ENCODE data around the gene ARHGAP10. TPM values are rescaled to one million over a fixed set of nuclear protein-coding genes. Genes with fewer than 3 reads are reported as not detected.

The ARHGAP10 gene
- total RNA-seq, 1 donor from 2014 or later: 30.5 TPM

- Mint-ChIP-seq H3K36me3 (no peaks in the 10 kb centered on the region), H3K27ac (no peak overlapping the region), H3K9me3 (peaks cover 5% of the 10 kb centered on the region), H3K27me3 (ENCODE audit: low read depth) (no peaks in the 10 kb centered on the region), H3K4me3 (no peak overlapping the region), H3K4me1 (peaks cover 11% of the 10 kb centered on the region)
- TF ChIP-seq CTCF (IDR thresholded peaks at IDR 0.05; ENCODE audit: unreplicated experiment): no peak
- DNase-seq (ENCODE audit: low spot score in 2 of 2, unreplicated experiment in 2 of 2): no peak
Observed at GRCh38 chr4:147802346-147802745, 70.5 kb downstream of the ARHGAP10 start.

GRCh38 chr4:147805946-147806345 lies 74.1 kb downstream of the ARHGAP10 start:
- Mint-ChIP-seq H3K36me3 (no peaks in the 10 kb centered on the region), H3K9me3 (peaks cover 5% of the 10 kb centered on the region), H3K27me3 (ENCODE audit: low read depth) (no peaks in the 10 kb centered on the region), H3K4me3 (no peak overlapping the region), H3K27ac (no peak overlapping the region), H3K4me1 (peaks cover 25% of the 10 kb centered on the region)
- no peak for TF ChIP-seq CTCF (IDR thresholded peaks at IDR 0.05; ENCODE audit: unreplicated experiment)
- DNase-seq (ENCODE audit: low spot score in 2 of 2, unreplicated experiment in 2 of 2): no peak

GRCh38 chr4:147808447-147808846 lies 76.6 kb downstream of the ARHGAP10 start:
- Mint-ChIP-seq H3K27ac (no peak overlapping the region), H3K36me3 (no peaks in the 10 kb centered on the region), H3K4me3 (no peak overlapping the region), H3K4me1 (peaks cover 18% of the 10 kb centered on the region), H3K9me3 (peaks cover 4% of the 10 kb centered on the region), H3K27me3 (ENCODE audit: low read depth) (no peaks in the 10 kb centered on the region)
- no peak for TF ChIP-seq CTCF (IDR thresholded peaks at IDR 0.05; ENCODE audit: unreplicated experiment)
- no peak for DNase-seq (ENCODE audit: low spot score in 2 of 2, unreplicated experiment in 2 of 2)

- DNase-seq (ENCODE audit: low spot score in 2 of 2, unreplicated experiment in 2 of 2): no peak
- Mint-ChIP-seq H3K4me1 (peaks cover 25% of the 10 kb centered on the region), H3K9me3 (no peaks in the 10 kb centered on the region)
Observed at GRCh38 chr4:147809211-147809610, 77.3 kb downstream of the ARHGAP10 start.

GRCh38 chr4:147811878-147812277 lies 80.0 kb downstream of the ARHGAP10 start:
- Mint-ChIP-seq H3K4me3 (no peak overlapping the region), H3K9me3 (no peaks in the 10 kb centered on the region), H3K27me3 (ENCODE audit: low read depth) (no peaks in the 10 kb centered on the region), H3K36me3 (no peaks in the 10 kb centered on the region), H3K4me1 (peaks cover 42% of the 10 kb centered on the region), H3K27ac (no peak overlapping the region)
- TF ChIP-seq CTCF (IDR thresholded peaks at IDR 0.05; ENCODE audit: unreplicated experiment): no peak
- DNase-seq (ENCODE audit: low spot score in 2 of 2, unreplicated experiment in 2 of 2): no peak

More at GRCh38 chr4:147809211-147809610, 77.3 kb downstream of the ARHGAP10 start:
- Mint-ChIP-seq H3K27ac (no peak overlapping the region), H3K36me3 (no peaks in the 10 kb centered on the region), H3K4me3 (no peak overlapping the region), H3K27me3 (ENCODE audit: low read depth) (no peaks in the 10 kb centered on the region)
- TF ChIP-seq CTCF (IDR thresholded peaks at IDR 0.05; ENCODE audit: unreplicated experiment): no peak
